Measurements from ENCODE around the gene STX18.

GRCh38 chr4:4582653-4583052 lies 40.8 kb upstream of the STX18 start:
- no peak for TF ChIP-seq CTCF (IDR thresholded peaks at IDR 0.05)
- TF ChIP-seq POLR2A (IDR thresholded peaks at IDR 0.05), result no peak

Data from right lobe of liver (tissue), 4 donors.